Activated B cell treated with CpG ODN at 0.5 μM for 24 hours (primary cell): ENCODE results near the gene PRR5L. TPM values are rescaled to one million over a fixed set of nuclear protein-coding genes. Genes with fewer than 3 reads are reported as not detected.
A peak's percentile ranks its signal among the peaks of the same experiment; 100 is the strongest.

ENCODE experiments used
- ATAC-seq: fragments of 200-7000 bp; cut with Tn5 transposase; one replicate; pipeline ENCODE4 v1.10.0; 2021; ENCODE audit warnings: low read depth, mild to moderate bottlenecking, moderate library complexity
- CTCF ChIA-PET: fragments of 350-600 bp; sonication (Branson Sonifier 250); formaldehyde crosslinking; loops from one replicate; lab custom pipeline; 2021; ENCODE audit warnings: antibody characterized with exemption; lab: Charles Lee
- POLR2A ChIA-PET: fragments of 350-600 bp; sonication (Branson Sonifier 250); formaldehyde crosslinking; loops from one replicate; lab custom pipeline; 2021; ENCODE audit warnings: antibody characterized with exemption; lab: Charles Lee
- DNase-seq: peaks from one replicate; pipeline ENCODE4 v3.0.0; 2022
- H3K27ac Mint-ChIP-seq: one replicate; pipeline ENCODE4 v1.8.0; 2020; ENCODE audit warnings: mixed read lengths
- H3K27me3 Mint-ChIP-seq: one replicate; pipeline ENCODE4 v1.8.0; 2021; ENCODE audit warnings: mixed read lengths
- H3K36me3 Mint-ChIP-seq: one replicate; pipeline ENCODE4 v1.8.0; 2021; ENCODE audit warnings: low read depth, mixed read lengths
- H3K4me1 Mint-ChIP-seq: one replicate; pipeline ENCODE4 v1.8.0; 2021; ENCODE audit warnings: mixed read lengths
- H3K4me3 Mint-ChIP-seq: one replicate; pipeline ENCODE4 v1.8.0; 2020; ENCODE audit warnings: mild to moderate bottlenecking, mixed read lengths
- H3K9me3 Mint-ChIP-seq: one replicate; pipeline ENCODE4 v1.8.0; 2020; ENCODE audit warnings: mixed read lengths
- intact Hi-C: fragments of 100-400 bp; cut with micrococcal nuclease; formaldehyde crosslinking; loops from one replicate; pipeline ENCODE4 v1.15.1; 2024
- total RNA-seq: library from RNA; stranded (reverse); gene quantifications from 2 replicates; pipeline ENCODE4 v1.2.3, GENCODE V29; 2022
- TF ChIP-seq, protein P1 (sequence below): fragments of 200-600 bp; IDR thresholded peaks from one replicate; pipeline ENCODE4 v1.8.0; 2022; ENCODE audit warnings: antibody characterized with exemption, mild to moderate bottlenecking

The PRR5L gene
- total RNA-seq, 1 donor from 2014 or later = 1.0 TPM

DNA sequence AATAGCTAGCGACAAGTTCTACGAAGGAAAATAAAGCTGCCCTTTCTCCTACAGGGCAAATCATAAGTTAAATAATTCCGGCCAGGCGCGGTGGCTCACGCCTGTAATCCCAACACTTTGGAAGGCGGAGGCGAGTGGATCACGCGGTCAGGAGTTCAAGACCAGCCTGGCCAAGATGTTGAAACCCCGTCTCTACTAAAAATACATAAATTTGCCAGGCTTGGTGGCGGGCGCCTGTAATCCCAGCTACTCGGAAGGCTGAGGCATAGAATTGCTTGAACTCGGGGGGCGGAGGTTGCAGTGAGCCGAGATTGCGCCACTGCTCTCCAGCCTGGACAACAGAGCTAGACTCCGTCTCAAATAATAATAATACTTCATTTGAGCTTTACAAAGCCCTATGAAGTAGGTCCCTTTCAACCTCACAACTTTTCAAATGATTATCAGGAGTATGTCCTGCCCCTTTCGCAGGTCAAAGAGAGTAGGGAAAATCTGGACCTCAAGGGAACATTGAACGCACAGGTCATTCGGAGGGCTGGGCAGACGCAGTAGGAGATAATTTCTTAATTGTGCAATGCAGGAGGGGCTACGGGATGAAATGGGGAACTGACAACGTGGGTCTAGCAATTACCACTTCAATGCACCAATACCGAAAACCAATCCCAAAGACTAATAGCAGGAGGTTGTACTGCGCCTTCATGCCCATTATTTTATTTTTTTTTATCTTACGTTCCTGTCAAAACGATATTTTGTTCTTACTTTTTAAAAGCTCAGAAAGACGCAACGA is 7.5 kb upstream of the PRR5L start:
- intact Hi-C loops = loop anchor here (1.0 kb wide), 3 partner anchors 222 to 1372 kb away; partner anchors contain the start of genes APIP, PDHX, TRAF6 and TRIM44
- Mint-ChIP-seq H3K9me3 (no peaks in the 10 kb centered on the region), H3K27me3 (no peaks in the 10 kb centered on the region), H3K27ac (peak overlapping the region; percentile 89), H3K4me3 (peak overlapping the region; percentile 95), H3K4me1 (peaks cover 35% of the 10 kb centered on the region), H3K36me3 (peaks cover 8% of the 10 kb centered on the region)
- ChIA-PET CTCF (interaction anchor here (1.1 to 7.8 kb wide), 3 partner anchors 191 to 221 kb away, joined by 3 to 134 read pairs (median 6); partner anchors contain the start of gene TRAF6), POLR2A (interaction anchor here (1.0 to 2.5 kb wide), 3 partner anchors 199 to 221 kb away, joined by 3 to 10 read pairs (median 3); partner anchors contain the start of gene TRAF6)
- ATAC-seq = peak; percentile 25
- TF ChIP-seq, protein P1, sequence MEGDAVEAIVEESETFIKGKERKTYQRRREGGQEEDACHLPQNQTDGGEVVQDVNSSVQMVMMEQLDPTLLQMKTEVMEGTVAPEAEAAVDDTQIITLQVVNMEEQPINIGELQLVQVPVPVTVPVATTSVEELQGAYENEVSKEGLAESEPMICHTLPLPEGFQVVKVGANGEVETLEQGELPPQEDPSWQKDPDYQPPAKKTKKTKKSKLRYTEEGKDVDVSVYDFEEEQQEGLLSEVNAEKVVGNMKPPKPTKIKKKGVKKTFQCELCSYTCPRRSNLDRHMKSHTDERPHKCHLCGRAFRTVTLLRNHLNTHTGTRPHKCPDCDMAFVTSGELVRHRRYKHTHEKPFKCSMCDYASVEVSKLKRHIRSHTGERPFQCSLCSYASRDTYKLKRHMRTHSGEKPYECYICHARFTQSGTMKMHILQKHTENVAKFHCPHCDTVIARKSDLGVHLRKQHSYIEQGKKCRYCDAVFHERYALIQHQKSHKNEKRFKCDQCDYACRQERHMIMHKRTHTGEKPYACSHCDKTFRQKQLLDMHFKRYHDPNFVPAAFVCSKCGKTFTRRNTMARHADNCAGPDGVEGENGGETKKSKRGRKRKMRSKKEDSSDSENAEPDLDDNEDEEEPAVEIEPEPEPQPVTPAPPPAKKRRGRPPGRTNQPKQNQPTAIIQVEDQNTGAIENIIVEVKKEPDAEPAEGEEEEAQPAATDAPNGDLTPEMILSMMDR = no peak
- no peak for DNase-seq

DNA sequence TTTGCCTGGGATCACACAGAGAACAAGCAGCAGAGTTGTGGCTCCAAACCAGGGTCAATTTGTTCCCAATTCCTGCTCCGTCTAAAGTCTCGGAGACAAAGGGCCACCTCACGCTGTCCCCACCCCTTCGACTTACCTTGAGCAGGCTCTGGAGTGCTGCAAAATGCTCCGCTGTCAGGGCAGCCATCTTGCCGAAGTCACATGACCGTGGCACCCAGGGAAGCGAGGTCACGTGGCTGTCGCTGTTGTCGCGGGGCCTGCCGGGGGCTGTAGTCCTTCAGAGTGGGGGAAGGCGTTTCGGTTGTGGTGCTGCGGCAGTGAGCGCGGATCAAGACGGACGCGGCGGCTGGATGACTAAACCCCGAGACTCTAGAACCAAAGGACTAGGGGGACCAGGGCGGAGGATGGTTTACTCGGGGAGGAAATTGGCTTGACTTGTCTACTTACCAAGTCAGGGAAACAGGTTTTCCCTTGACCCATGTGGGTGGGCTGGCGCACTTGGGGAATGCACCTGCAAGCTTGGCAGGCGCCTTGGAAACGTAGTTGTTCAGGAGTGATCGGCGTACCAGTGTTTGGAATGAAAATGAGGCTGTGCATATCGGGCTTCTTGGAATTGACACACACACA is 6.7 kb upstream of the PRR5L start, which contains the start of gene COMMD9:
Gene COMMD9 (minus strand): TSS at position 199 of the 627 bp plus-strand sequence. CDS start 12 bp downstream, at position 187.
- ChIA-PET CTCF (interaction anchor here (1.0 to 7.8 kb wide), 5 partner anchors 18 to 221 kb away, joined by 4 to 134 read pairs (median 6); partner anchors contain the start of gene TRAF6), POLR2A (interaction anchor here (1.0 to 2.5 kb wide), 3 partner anchors 198 to 221 kb away, joined by 3 to 10 read pairs (median 3); partner anchors contain the start of gene TRAF6)
- intact Hi-C loops = loop anchor here (1.0 kb wide), 3 partner anchors 221 to 1373 kb away; partner anchors contain the start of genes APIP, PDHX, TRAF6 and TRIM44
- Mint-ChIP-seq H3K27me3 (no peaks in the 10 kb centered on the region), H3K4me3 (peak within 1 kb of the TSS; percentile 95), H3K4me1 (peaks cover 35% of the 10 kb centered on the region), H3K36me3 (peaks cover 6% of the 10 kb centered on the region), H3K9me3 (no peaks in the 10 kb centered on the region), H3K27ac (peak within 1 kb of the TSS; percentile 89)
- peak; percentile 96 for ATAC-seq
- peak; percentile 85 for DNase-seq
- TF ChIP-seq, protein P1 = no peak

DNA sequence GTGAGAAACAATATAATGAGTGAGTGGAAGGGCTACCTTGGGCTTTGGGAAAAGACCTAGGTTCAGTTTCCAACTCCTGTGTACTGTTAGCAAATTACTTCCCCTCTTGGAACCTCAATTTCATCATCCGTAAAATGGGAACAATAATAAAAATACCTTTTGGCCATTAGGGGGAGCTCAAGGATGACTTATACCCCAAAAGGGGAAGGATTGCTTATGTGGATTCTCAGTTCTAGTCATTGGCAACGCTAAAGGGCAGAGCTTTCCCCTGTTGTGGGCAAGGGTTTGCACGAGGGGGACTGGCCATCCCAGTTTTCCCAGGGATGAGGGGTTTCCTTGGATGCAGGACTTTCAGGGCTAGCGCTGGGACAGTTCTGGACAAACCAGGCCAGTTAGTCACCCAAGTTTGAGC is 3.8 kb upstream of the PRR5L start:
- peaks cover 1% of the 10 kb centered on the region for H3K27me3 Mint-ChIP-seq

DNA sequence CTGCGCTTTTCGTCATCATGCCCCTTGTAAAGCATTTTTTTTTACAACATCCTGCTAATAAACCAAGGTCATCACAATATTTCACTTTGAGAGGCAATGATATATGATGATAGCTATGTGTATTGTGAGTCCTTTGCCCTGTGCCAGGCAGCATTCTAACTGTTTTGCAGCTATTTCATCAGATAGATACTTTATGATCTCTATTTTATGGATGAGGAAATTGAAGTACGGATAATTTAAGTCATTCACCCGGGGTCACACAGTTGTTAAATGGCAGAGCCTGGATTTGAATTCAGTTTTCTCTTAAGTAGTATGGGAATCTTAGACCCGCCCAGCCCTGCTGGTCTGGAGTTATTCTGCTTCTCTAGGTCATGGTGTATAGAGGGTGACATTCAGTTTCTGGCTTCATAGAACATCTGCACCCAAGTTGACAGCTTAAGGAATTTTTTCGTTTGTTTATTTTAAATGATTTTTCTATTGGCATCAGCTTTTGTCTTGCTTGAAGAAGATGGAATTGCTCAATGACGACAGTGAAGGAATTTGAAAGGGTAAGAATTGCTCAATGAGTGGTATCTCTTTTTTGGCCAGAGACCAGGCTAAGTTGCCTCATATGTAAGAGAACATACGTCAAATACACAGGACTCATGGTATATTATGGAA is 926 bp downstream of the PRR5L start:
- TF ChIP-seq, protein P1 = no peak
- no peak for DNase-seq
- ChIA-PET CTCF (no interaction called here), POLR2A (no interaction called here)
- H3K9me3 Mint-ChIP-seq = no peaks in the 10 kb centered on the region
- intact Hi-C loops = no loop called here
- H3K27me3 Mint-ChIP-seq = peaks cover 12% of the 10 kb centered on the region
- H3K4me1 Mint-ChIP-seq = no peaks in the 10 kb centered on the region
- H3K4me3 Mint-ChIP-seq = no peak overlapping the region
- no peak overlapping the region for H3K27ac Mint-ChIP-seq
- ATAC-seq = no peak
- no peaks in the 10 kb centered on the region for H3K36me3 Mint-ChIP-seq

More for the DNA sequence above, 3.8 kb upstream of the PRR5L start:
- DNase-seq (no peak), ATAC-seq (peak; percentile 18)
- CTCF ChIA-PET = interaction anchor here (0.6 to 7.8 kb wide), 20 partner anchors 175 to 457 kb away, joined by 3 to 134 read pairs (median 4); partner anchors contain the start of gene TRAF6
- H3K4me3 Mint-ChIP-seq = no peak overlapping the region
- intact Hi-C loops = loop anchor here (1.0 to 2.0 kb wide), 5 partner anchors 62 to 455 kb away; no protein-coding TSS in a partner anchor
- H3K36me3 Mint-ChIP-seq = peaks cover 6% of the 10 kb centered on the region
- H3K27ac Mint-ChIP-seq = no peak overlapping the region
- no peaks in the 10 kb centered on the region for H3K9me3 Mint-ChIP-seq
- POLR2A ChIA-PET = interaction anchor here (0.5 to 1.2 kb wide), 4 partner anchors 111 to 218 kb away, joined by 3 to 10 read pairs (median 4); partner anchors contain the start of gene TRAF6
- H3K4me1 Mint-ChIP-seq = peaks cover 21% of the 10 kb centered on the region
- TF ChIP-seq, protein P1 = no peak
